Kidney (tissue), 14 donors: Measurements from ENCODE around the gene ANKRD33. TPM values are rescaled to one million over a fixed set of nuclear protein-coding genes. Genes with fewer than 3 reads are reported as not detected.

ENCODE experiments used
- DNase-seq, 5 donors: peaks; one replicate each; pipeline ENCODE4 v3.0.0-alpha.2; 2013 to 2020
- FAIRE-seq: peaks from 2 replicates; lab custom pipeline; 2012; peaks lifted over from hg19 to GRCh38; lab: Jason Lieb, UNC
- H3K27ac ChIP-seq, 2 donors: one replicate each; pipeline ENCODE4 v1.7.0; 2013; ENCODE audit warnings: low read depth in 2 of 2, low read length in 2 of 2, inconsistent platforms in 1 of 2
- H3K27me3 ChIP-seq: one replicate; pipeline ENCODE4 v1.7.1; 2013; ENCODE audit warnings: low read length, inconsistent platforms; ENCODE audit not compliant: control insufficient read depth, insufficient read depth
- H3K36me3 ChIP-seq, 3 donors: one replicate each; pipeline versions ENCODE4 v1.7.0 to v1.7.1; 2013; ENCODE audit warnings: low read length in 3 of 3, control low read depth in 1 of 3, inconsistent platforms in 1 of 3; ENCODE audit not compliant: insufficient read depth in 3 of 3, control insufficient read depth in 2 of 3
- H3K4me1 ChIP-seq, 3 donors: one replicate each; pipeline versions ENCODE4 v1.7.0 to v1.7.1; 2013; ENCODE audit warnings: low read length in 3 of 3, inconsistent platforms in 1 of 3, low read depth in 1 of 3; ENCODE audit not compliant: control insufficient read depth in 2 of 3, insufficient read depth in 2 of 3
- H3K4me3 ChIP-seq, 3 donors: one replicate each; pipeline versions ENCODE4 v1.7.0 to v1.8.1; 2013; ENCODE audit warnings: low read length in 3 of 3, control low read depth in 1 of 3, inconsistent platforms in 1 of 3
- H3K9ac ChIP-seq, 3 donors: one replicate each; pipeline versions ENCODE4 v1.7.0 to v1.7.1; 2013; ENCODE audit warnings: low read length in 3 of 3, control low read depth in 1 of 3, inconsistent platforms in 1 of 3
- H3K9me3 ChIP-seq, 3 donors: one replicate each; pipeline versions ENCODE4 v1.7.0 to v1.7.1; 2013; ENCODE audit warnings: low read length in 3 of 3, control low read depth in 1 of 3, inconsistent platforms in 1 of 3; ENCODE audit not compliant: control insufficient read depth in 2 of 3, insufficient read depth in 1 of 3
- CTCF ChIP-seq: IDR thresholded peaks from 3 replicates; pipeline ENCODE4 v1.5.1; 2012; ENCODE audit warnings: mild to moderate bottlenecking, moderate library complexity, borderline replicate concordance; ENCODE audit not compliant: insufficient read depth; ENCODE audit errors: extremely low read depth
- intact Hi-C: fragments of 100-400 bp; cut with DNase I; formaldehyde crosslinking; loops from one replicate; pipeline ENCODE4 v1.11.1; 2022
- polyA plus RNA-seq: library from polyadenylated mRNA; stranded (reverse); fragments of 350-450 nt; fragmentation: Illumina TruSeq; extraction: RNeasy Lipid Tissue Mini Kit (QIAGEN cat#74804); gene quantifications from one replicate; pipeline ENCODE4 v1.2.3, GENCODE V29; 2014; ENCODE audit warnings: low read depth, low replicate concordance; ENCODE audit not compliant: insufficient read depth
- total RNA-seq: library from RNA; stranded (reverse); fragmentation: NEBNext Ultra II Directional; extraction: Animal tissue kit (Norgen Biotek cat#: 25700); gene quantifications from one replicate; pipeline ENCODE4 v1.2.1, GENCODE V29; 2021
- donor health status: control.
- donor health status: control.
- donor health status: control.
- donor health status: control.
- donor health status: control.
- donor health status: DM: yes; HTN: yes; CAD: no.
- donor health status: Normal renal cell carcinoma (clear cell type).

ANKRD33 gene
- total and polyA plus RNA-seq, 2 donors from 2014 or later: not detected

GRCh38 chr12:51865757-51866270 is 22.1 kb upstream of the ANKRD33 start:
- Histone ChIP-seq H3K27me3 (no peaks in the 10 kb centered on the region), H3K9ac (no peak overlapping the region), H3K9me3 (no peaks in the 10 kb centered on the region), H3K27ac (peak overlapping the region in 1 of 2 donors; percentile 23), H3K4me1 (peaks cover 0 to 27% (median 2%) of the 10 kb centered on the region in 3 donors), H3K36me3 (no peaks in the 10 kb centered on the region), H3K4me3 (no peak overlapping the region)
- DNase-seq (peak in 4 of 5 donors; percentile 43 to 70 (median 54)), FAIRE-seq (no peak)
- TF ChIP-seq CTCF: no peak
- intact Hi-C loops: no loop called here

- H3K9me3 ChIP-seq: no peaks in the 10 kb centered on the region
- H3K27me3 ChIP-seq: no peaks in the 10 kb centered on the region
- no peak for TF ChIP-seq CTCF
- no peak overlapping the region for H3K27ac ChIP-seq
- no peak overlapping the region for H3K4me3 ChIP-seq
- H3K36me3 ChIP-seq: no peaks in the 10 kb centered on the region
- no peak for DNase-seq
- H3K4me1 ChIP-seq: peaks cover 0 to 27% (median 2%) of the 10 kb centered on the region in 3 donors
- FAIRE-seq: no peak
- intact Hi-C loops: no loop called here
- no peak overlapping the region for H3K9ac ChIP-seq
These were observed 21.6 kb upstream of the ANKRD33 start for GRCh38 chr12:51866324-51866723.

- TF ChIP-seq CTCF: no peak
- no peaks in the 10 kb centered on the region for H3K27me3 ChIP-seq
- peaks cover 0 to 27% (median 2%) of the 10 kb centered on the region in 3 donors for H3K4me1 ChIP-seq
- no peak overlapping the region for H3K9ac ChIP-seq
- FAIRE-seq: no peak
- H3K36me3 ChIP-seq: no peaks in the 10 kb centered on the region
- no peak overlapping the region for H3K27ac ChIP-seq
- no peaks in the 10 kb centered on the region for H3K9me3 ChIP-seq
- H3K4me3 ChIP-seq: no peak overlapping the region
- DNase-seq: peak in 2 of 5 donors; percentile 37 to 49
- intact Hi-C loops: no loop called here
These were observed 21.1 kb upstream of the ANKRD33 start for GRCh38 chr12:51866762-51867161.

- Histone ChIP-seq H3K36me3 (no peaks in the 10 kb centered on the region), H3K4me3 (no peak overlapping the region), H3K4me1 (peaks cover 0 to 27% (median 2%) of the 10 kb centered on the region in 3 donors), H3K27ac (no peak overlapping the region), H3K9me3 (no peaks in the 10 kb centered on the region), H3K27me3 (no peaks in the 10 kb centered on the region), H3K9ac (no peak overlapping the region)
- intact Hi-C loops: no loop called here
- TF ChIP-seq CTCF: no peak
- FAIRE-seq (no peak), DNase-seq (peak in 4 of 5 donors; percentile 10 to 75 (median 63))
These were observed 20.5 kb upstream of the ANKRD33 start for GRCh38 chr12:51867371-51867770.
